ENCODE data around the gene EVI2B. TPM values are rescaled to one million over a fixed set of nuclear protein-coding genes. Genes with fewer than 3 reads are reported as not detected.

EVI2B gene
- total RNA-seq, 1 donor from 2014 or later: not detected

DNA sequence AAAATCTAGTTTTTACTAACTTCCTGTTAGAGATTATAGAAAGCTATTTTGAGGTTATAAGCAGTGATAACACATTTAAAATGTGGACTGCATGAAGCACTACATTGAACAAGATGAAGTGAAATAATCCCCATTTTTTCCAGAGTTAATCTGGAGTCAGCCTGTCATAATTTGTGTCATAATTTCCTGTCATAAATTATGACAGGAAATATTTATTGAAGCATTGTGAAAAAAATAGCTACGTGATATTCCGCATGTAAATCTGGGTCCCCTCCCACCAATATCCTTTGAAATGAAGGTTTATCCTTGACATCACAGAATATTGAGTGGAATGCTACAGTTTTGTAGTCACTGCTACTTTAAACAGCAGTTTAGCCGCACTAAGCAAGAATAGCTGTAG lies 56.9 kb downstream of the EVI2B start:
- no peaks in the 10 kb centered on the region for H3K36me3 Mint-ChIP-seq (ENCODE audit: unreplicated experiment)
- H3K9me3 Mint-ChIP-seq (ENCODE audit: unreplicated experiment): no peaks in the 10 kb centered on the region
- no peaks in the 10 kb centered on the region for H3K4me1 Mint-ChIP-seq (ENCODE audit: low read depth, unreplicated experiment)
- H3K27ac Mint-ChIP-seq (ENCODE audit: unreplicated experiment): no peak overlapping the region
- no peak for DNase-seq
- no peak overlapping the region for H3K4me3 Mint-ChIP-seq (ENCODE audit: unreplicated experiment)
- TF ChIP-seq CTCF (IDR thresholded peaks at IDR 0.05; ENCODE audit: partially characterized antibody, unreplicated experiment): no peak
- no peaks in the 10 kb centered on the region for H3K27me3 Mint-ChIP-seq (ENCODE audit: unreplicated experiment)

DNA sequence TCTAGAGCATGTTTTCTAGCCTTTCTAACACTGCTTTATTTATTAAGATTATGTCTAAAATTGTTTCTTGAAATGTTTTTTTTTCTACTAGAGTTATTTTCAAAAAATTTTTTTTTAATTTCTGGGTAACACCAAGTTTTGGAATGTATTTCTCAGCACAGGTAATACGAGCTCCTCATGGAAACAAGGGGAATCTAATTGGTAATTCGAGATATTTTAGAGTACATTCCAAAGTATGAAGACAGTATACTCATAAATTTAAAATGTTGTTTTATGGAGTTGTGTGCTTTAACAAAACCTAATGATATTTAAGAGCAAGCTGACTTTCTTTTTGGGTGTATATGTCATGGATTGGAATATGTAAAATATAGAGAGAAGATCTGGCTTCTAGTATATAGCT lies 59.2 kb downstream of the EVI2B start:
- Mint-ChIP-seq H3K4me3 (ENCODE audit: unreplicated experiment) (no peak overlapping the region), H3K4me1 (ENCODE audit: low read depth, unreplicated experiment) (peaks cover 6% of the 10 kb centered on the region), H3K9me3 (ENCODE audit: unreplicated experiment) (no peaks in the 10 kb centered on the region), H3K27me3 (ENCODE audit: unreplicated experiment) (no peaks in the 10 kb centered on the region), H3K27ac (ENCODE audit: unreplicated experiment) (no peak overlapping the region), H3K36me3 (ENCODE audit: unreplicated experiment) (no peaks in the 10 kb centered on the region)
- no peak for DNase-seq
- no peak for TF ChIP-seq CTCF (IDR thresholded peaks at IDR 0.05; ENCODE audit: partially characterized antibody, unreplicated experiment)

Other genes with a start within 250 kb of the EVI2B start
- 87.6 TPM for gene NF1, start 219.1 kb downstream of the EVI2B start, total RNA-seq (ENCODE audit: unreplicated experiment)
- gene OMG, start 16.8 kb downstream of the EVI2B start, total RNA-seq (ENCODE audit: unreplicated experiment): not detected
- gene EVI2A, start 7.6 kb upstream of the EVI2B start, total RNA-seq (ENCODE audit: unreplicated experiment): not detected
- 103 TPM for gene RAB11FIP4, start 77.6 kb upstream of the EVI2B start, total RNA-seq (ENCODE audit: unreplicated experiment)

All from glutamatergic neuron (in vitro differentiated cells).